RWPE2 (cell line): ENCODE measurements around the gene WDR20.

Experiments
- ATAC-seq: fragments of 200-7000 bp; cut with Tn5 transposase; 3 replicates; pipeline ENCODE4 v1.9.1; 2021; ENCODE audit warnings: low read depth
- DNase-seq: peaks from one replicate; pipeline ENCODE4 v3.0.0-alpha.2; 2020; ENCODE audit warnings: low spot score
- H3K27ac ChIP-seq: fragments of 450-650 bp; 2 replicates; pipeline ENCODE4 v1.5.1; 2017; ENCODE audit warnings: mild to moderate bottlenecking; ENCODE audit not compliant: poor library complexity, severe bottlenecking
- H3K27me3 ChIP-seq: fragments of 250-450 bp; sonication (Bioruptor Pico); 2 replicates; pipeline ENCODE4 v1.5.1; 2021; ENCODE audit warnings: mild to moderate bottlenecking, moderate library complexity; ENCODE audit not compliant: insufficient read depth, poor library complexity, severe bottlenecking
- H3K36me3 ChIP-seq: fragments of 250-450 bp; sonication (Bioruptor Pico); 2 replicates; pipeline ENCODE4 v1.5.1; 2020; ENCODE audit warnings: low read depth, mild to moderate bottlenecking, moderate library complexity
- H3K4me1 ChIP-seq: fragments of 250-450 bp; sonication (Bioruptor Pico); 2 replicates; pipeline ENCODE4 v1.5.1; 2021; ENCODE audit warnings: mild to moderate bottlenecking, moderate library complexity; ENCODE audit not compliant: insufficient read depth, poor library complexity, severe bottlenecking
- H3K4me3 ChIP-seq: fragments of 250-450 bp; sonication (Bioruptor Pico); 2 replicates; pipeline ENCODE4 v1.5.1; 2021; ENCODE audit warnings: mild to moderate bottlenecking, moderate library complexity; ENCODE audit not compliant: severe bottlenecking
- H3K9me3 ChIP-seq: fragments of 250-450 bp; sonication (Bioruptor Pico); 2 replicates; pipeline ENCODE4 v1.5.1; 2021; ENCODE audit warnings: mild to moderate bottlenecking, moderate library complexity; ENCODE audit not compliant: severe bottlenecking
- TF ChIP-seq, protein P1 (sequence below): fragments of 450-650 bp; IDR thresholded peaks from one replicate; pipeline ENCODE4 v1.5.1; 2017; ENCODE audit warnings: mild to moderate bottlenecking, moderate library complexity; ENCODE audit not compliant: poor library complexity, severe bottlenecking

The WDR20 gene

DNA sequence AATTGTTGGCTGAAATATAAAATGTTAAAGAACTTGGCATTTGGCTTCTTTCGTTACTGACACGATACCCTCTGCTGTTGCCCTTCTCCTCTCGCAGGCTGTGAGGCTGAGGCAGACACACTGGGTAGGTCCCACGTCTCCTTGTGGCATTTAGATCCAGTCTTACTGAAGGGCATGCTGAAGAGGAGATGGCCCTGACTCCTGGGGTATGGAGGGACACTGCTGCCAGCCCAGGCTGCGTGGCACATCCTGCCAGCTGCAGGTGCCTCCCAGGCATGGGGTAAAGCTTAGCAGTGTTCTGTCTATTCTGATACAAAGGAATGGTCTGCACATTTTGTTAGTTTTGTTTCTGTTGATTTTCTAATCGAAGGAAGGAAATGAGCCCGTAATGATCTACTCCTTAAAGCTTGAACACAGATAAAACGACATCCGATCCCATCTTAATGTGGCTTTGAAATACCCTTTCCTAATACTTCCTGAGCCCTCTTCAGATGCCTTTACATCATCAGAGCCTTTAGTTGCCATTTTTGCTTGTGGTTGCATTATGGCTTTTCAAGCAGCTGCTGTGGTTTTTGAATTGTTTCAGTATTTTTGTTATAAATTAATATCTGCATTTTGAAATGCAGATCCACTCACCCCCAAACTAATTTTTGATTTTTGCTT, 61.1 kb downstream of the WDR20 start:
- ATAC-seq (no peak), DNase-seq (no peak)
- TF ChIP-seq, protein P1, sequence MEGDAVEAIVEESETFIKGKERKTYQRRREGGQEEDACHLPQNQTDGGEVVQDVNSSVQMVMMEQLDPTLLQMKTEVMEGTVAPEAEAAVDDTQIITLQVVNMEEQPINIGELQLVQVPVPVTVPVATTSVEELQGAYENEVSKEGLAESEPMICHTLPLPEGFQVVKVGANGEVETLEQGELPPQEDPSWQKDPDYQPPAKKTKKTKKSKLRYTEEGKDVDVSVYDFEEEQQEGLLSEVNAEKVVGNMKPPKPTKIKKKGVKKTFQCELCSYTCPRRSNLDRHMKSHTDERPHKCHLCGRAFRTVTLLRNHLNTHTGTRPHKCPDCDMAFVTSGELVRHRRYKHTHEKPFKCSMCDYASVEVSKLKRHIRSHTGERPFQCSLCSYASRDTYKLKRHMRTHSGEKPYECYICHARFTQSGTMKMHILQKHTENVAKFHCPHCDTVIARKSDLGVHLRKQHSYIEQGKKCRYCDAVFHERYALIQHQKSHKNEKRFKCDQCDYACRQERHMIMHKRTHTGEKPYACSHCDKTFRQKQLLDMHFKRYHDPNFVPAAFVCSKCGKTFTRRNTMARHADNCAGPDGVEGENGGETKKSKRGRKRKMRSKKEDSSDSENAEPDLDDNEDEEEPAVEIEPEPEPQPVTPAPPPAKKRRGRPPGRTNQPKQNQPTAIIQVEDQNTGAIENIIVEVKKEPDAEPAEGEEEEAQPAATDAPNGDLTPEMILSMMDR = no peak
- H3K27ac ChIP-seq = no peak overlapping the region
- no peak overlapping the region for H3K4me3 ChIP-seq
- no peaks in the 10 kb centered on the region for H3K9me3 ChIP-seq
- peaks cover 51% of the 10 kb centered on the region for H3K36me3 ChIP-seq
- H3K27me3 ChIP-seq = no peaks in the 10 kb centered on the region
- no peaks in the 10 kb centered on the region for H3K4me1 ChIP-seq

DNA sequence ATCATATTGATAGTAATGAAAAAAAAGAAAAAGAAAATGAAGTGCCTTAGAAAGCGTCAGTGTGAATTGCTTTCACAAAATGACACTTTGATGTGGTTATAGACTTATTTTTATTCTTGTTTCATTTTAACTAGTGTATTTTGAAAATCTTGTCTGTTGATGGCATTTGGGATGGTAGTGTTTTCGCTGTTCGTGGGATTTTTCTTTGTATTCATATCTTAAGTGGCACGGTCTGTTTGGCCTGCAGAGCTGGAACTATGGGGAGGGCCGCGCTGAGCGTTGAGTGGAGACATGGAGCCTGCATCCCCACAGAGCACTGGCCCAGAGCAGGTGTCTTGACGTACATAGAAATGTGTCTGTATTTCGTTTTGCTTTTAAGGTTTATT, 61.6 kb downstream of the WDR20 start:
- Histone ChIP-seq H3K27me3 (no peaks in the 10 kb centered on the region), H3K4me1 (no peaks in the 10 kb centered on the region), H3K36me3 (peaks cover 46% of the 10 kb centered on the region), H3K4me3 (no peak overlapping the region), H3K9me3 (no peaks in the 10 kb centered on the region), H3K27ac (no peak overlapping the region)
- TF ChIP-seq, protein P1 = no peak
- no peak for DNase-seq
- ATAC-seq = no peak

DNA sequence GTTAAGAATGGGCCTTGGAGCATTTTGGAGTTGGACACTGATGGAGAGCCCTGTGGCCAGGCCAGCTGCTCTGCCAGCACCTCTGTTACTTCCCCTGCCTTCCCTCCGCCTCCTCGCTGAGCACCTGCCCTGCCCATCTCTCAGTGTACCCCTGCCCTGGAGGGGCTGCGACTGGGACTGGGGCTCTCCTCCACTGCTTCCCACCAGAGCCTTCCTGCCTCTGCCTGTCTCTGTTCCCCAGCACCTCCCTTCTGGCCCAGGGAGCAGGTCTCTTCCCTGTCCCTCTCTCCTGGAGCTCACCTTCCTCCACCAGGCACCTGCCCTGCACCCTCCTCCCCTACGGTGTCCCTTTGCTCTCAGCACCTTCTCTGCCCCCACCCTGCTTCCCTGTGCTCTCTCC, 62.1 kb downstream of the WDR20 start:
- ATAC-seq = no peak
- no peak for DNase-seq
- no peaks in the 10 kb centered on the region for H3K4me1 ChIP-seq
- peaks cover 41% of the 10 kb centered on the region for H3K36me3 ChIP-seq
- no peak overlapping the region for H3K27ac ChIP-seq
- H3K4me3 ChIP-seq = no peak overlapping the region
- TF ChIP-seq, protein P1 = no peak
- H3K27me3 ChIP-seq = no peaks in the 10 kb centered on the region
- no peaks in the 10 kb centered on the region for H3K9me3 ChIP-seq

DNA sequence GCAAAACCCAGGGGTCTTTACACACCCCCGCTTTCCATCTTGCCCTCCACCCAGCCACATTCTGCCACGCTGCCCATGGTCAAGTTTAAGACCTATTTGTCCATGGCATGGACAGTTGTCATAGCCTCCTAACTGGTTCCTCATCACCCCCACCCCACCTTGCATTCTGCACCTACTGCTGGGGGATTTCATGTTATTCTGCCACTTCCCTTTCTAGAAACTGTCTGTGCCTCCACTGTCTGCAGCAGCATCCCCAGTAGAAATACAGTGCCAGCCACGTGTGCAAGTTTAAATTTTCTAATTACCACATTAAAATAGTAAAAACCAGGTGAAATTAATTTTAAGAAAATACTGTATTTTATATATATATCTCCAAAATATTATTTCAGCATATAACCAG, 63.2 kb downstream of the WDR20 start:
- Histone ChIP-seq H3K4me1 (no peaks in the 10 kb centered on the region), H3K27ac (no peak overlapping the region), H3K4me3 (no peak overlapping the region), H3K9me3 (no peaks in the 10 kb centered on the region), H3K36me3 (peaks cover 30% of the 10 kb centered on the region; the same call in 1 of the 2 replicates), H3K27me3 (no peaks in the 10 kb centered on the region)
- no peak for ATAC-seq
- TF ChIP-seq, protein P1 = no peak
- DNase-seq = no peak

DNA sequence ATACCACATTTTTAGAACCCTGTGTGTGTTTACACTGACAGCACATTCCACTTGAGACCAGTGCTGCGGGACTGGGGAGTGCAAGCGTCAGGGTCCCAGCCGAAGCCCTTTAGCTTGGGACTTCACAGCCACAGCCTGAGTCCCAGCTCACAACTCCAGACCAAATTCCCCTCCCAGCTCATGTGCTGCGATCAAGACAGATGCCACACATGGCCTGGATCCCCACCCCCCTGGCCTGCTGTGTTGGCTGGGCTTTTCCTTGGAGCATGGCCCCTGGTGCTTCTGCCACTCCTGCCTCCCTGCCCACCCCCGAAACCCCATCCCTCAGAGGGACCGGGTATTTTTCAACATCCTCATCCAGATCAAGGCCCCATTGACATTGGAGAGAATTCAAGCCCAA, 63.7 kb downstream of the WDR20 start:
- no peak for ATAC-seq
- no peak overlapping the region for H3K4me3 ChIP-seq
- H3K27me3 ChIP-seq = no peaks in the 10 kb centered on the region
- H3K36me3 ChIP-seq = peaks cover 25% of the 10 kb centered on the region
- H3K27ac ChIP-seq = no peak overlapping the region
- TF ChIP-seq, protein P1 = no peak
- H3K4me1 ChIP-seq = no peaks in the 10 kb centered on the region
- no peak for DNase-seq
- H3K9me3 ChIP-seq = no peaks in the 10 kb centered on the region
